ENCODE data around the gene SERPINA9.
"Not testable (repeated sequence)": the region's sequence is repeated elsewhere in the genome, so short reads cannot be mapped to it uniquely, and the experiment has no call there.

The SERPINA9 gene, protein sequence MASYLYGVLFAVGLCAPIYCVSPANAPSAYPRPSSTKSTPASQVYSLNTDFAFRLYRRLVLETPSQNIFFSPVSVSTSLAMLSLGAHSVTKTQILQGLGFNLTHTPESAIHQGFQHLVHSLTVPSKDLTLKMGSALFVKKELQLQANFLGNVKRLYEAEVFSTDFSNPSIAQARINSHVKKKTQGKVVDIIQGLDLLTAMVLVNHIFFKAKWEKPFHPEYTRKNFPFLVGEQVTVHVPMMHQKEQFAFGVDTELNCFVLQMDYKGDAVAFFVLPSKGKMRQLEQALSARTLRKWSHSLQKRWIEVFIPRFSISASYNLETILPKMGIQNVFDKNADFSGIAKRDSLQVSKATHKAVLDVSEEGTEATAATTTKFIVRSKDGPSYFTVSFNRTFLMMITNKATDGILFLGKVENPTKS

DNA sequence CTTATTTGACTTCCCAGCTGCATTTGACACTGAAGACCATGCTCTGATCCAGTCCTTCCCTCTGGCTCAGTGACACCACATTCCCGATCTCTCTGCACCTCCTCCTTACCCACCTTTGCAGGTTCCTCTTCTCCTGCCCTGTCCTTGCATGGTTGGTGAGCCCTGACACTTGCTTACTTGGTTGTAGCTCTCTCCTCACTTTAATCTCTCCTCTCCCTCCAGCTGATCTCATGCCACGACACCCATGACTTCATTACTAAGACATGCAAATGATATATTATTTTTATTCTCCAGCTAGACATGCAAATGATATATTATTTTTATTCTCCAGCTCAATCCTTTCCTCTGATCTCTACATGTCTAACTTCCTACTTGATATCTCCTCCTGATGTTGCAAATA, at the start of gene SERPINA9:
TSS of gene SERPINA9 (minus strand) at position 175 of the 400 bp plus-strand sequence. CDS start 6,357 bp downstream, outside the sequence.
- no peak for DNase-seq

DNA sequence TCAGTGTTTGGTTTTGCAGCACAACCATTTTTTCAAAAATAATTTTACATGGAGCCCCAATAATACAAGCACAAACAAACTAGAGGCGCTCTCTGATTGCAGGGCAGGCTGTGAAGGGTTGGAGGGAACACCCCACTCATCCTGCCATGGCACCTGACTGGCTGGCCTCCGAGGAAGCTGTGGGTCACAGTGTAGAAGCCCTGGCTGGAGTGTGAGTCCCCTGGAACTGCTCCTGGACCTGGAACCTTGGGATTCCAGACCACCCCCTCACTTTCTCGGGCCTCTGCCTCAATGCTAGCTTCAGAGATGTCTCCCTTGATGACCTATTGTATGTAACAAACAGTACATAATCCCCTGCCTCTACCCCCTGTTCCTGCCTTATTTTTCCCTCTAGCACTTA, 48.1 kb upstream of the SERPINA9 start:
- DNase-seq, result no peak

DNA sequence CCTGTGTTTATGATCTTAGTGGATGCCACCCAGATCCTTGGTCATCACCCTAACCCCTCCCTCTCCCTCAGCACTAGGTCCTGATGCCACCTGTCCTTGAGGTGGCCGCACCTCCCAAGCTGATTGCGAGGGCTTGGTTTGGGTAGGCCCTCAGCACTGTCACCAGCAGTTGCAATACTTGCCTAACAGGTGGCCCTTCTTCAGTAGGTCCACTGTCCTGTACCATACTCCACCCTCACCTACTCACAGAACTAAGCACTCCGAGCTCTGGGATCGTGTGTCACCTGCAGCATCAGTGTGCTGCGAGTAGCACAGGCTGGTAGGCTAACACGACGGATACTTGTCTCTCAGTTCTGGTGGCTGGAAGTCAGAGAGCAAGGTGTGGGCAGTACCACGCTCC, 47.3 kb upstream of the SERPINA9 start:
- DNase-seq, result no peak

DNA sequence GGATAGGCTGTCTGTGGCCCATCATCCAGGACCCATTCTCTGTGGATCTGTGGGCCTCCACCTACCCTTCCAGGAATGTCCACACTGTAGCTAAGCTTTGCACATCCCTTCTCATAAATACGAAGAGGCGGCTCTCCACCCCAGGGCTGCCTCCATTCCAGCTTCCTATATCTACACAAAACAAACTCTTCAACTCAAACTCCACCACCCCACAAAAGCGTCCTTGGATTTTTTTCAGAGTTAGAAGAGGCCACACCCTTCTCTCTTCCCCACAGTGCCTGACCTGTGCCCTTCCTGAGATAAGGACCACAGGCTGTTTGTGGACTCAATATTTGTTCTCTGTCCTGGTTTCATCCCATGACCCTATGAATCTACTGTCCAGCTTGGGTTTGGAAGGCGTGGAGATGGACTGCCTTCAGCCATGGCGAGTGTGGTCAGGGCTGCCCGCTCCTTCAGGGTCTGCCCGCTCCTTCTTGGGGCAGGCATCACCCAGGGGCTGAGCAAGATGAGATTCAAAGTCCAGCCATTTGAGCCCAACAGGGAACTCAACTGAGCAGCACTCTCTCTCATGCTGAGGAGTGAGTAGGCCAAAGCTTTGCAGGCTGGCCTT, 46.2 kb upstream of the SERPINA9 start:
- DNase-seq, result no peak

DNA sequence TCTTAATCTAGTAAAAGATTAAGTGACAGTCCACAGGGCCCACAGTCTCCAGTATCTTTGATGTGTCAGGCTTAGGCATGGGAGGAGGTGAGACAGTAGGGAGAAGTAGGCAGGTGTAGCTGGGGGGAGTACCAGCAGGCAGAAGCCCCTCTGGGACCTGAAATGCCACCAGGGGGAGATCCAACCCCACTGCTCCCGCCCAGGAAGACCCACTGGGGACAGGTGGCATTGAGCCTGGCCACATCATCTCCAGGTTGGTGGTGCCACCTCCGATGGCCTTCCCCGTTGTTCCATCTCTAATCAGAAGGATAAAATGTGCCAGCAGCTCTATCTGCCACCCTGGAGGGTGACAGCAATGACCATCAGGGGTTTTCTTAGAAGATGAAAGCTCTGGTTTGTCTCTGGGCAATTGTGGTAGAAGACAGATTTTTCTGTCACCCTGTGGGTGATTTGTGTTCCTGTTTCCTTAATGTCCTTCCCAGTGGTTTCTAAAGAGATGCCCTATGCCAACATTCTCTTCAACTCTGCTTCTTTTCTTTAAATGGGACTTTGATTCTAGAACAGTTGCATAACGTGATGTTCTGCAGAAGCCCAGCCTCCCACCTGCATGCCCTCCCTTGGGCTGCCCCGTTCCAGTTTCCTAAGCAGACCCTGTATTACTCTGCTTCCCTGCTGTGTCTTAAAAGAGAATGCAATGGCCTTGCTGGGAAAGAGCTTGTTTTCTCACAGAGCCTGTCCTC, 45.5 kb upstream of the SERPINA9 start:
- no peak for DNase-seq

DNA sequence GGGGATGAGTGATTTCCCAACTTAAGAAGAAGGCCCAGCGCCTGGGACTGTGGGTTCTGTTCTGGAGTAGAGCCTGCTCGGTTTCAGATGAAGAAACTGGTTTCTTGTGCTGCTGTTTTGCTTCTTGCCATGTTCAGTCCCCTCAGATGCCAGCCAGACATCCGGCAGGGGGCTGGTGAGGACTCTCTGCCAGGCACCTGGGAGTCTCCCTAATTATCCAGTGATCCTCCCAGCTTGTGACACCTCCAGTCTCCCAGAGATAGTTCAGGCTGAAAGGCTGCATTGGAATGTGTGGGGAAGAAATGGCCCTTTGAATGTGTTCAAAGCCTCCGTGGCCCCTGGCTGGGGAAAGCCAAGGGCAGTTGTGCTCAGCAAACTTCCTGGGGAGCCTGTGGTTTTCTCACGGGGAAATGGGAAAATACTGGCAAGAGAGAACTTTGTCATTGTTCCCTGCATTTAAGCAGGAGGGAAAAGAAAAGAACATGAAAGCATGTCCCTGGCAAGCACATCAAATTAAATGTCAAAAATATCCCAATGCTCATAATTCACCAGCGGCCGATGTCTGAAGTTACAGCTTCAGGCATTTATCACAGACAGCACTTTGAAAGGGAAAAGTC, 41.8 kb upstream of the SERPINA9 start:
- DNase-seq, result no peak

DNA sequence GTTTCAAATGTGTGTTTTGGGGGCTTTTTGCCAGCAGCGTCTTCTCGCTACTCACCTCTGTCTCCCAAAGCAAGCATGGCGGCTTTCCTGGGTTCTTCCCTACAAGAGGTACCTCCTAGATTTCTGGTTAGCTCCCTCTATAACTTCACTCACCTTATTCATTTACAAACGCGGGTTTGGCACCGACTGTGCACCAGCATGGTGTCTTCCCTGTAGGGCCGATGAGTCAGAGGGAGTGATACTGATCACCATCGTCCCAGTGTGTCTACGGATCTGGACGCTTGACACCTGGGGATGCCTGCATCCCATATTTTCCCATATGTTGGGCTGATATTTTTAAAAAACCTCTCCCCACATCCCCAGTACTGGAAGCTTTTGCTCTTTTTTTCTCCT, 41.2 kb upstream of the SERPINA9 start:
- DNase-seq, result no peak

DNA sequence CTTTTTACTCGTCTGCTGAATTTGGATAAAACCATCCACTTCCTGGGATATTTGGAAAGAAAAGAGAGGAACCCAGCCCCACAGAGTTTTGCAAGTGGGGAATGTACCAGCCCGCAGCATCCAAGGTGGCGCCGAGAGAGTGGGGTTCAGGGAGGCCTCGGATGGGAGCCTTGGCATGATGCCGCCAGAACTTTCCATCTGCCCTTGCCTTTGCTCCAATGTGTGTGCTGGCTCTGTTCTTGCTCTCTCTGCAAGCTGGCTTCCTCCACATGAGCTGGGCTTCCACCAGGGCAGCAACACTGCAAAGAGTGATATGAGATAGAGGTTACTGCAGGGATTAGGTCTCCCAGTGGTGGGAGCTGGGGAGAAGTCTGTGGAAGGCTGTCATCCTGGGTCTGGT, 39.9 kb upstream of the SERPINA9 start:
- no peak for DNase-seq

DNA sequence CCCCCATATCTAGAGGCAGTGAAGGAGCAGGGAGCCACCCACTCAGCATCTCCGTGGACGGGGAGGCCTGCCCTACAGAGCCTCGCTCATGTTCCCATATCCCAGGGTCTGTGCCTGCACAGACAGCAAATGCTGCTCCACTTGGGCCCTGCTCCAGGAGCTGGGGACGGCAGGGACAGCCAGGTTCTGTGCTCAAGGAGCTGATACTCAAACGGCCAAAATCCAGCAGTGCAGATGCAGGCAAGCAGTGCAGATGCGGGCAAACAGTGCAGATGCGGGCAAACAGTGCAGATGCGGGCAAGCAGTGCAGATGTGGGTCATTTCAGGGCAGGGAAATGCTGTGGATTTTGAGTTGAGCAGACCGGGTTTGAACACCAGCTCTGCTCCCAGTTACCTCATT, 39.4 kb upstream of the SERPINA9 start:
- DNase-seq, result no peak

DNA sequence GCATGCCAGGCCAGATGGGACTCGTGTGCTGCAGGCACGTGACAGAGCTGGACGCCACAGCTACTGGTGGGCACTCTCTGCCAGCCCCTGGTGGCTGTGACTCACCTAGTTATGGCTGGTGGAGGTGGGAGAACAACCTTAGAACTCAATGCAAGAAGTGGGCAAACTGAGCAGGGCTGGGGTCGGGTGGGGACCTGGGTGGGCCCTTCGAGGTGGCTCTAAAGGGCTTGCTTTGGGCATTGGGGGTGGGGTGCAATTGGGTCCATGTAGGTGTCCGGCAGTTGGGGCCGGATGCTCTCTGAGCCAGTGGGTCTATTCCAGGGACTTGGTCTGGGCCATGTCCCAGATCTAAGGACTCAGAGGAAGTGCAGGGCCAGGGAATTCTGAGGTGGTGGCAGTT, 38.4 kb upstream of the SERPINA9 start:
- DNase-seq, result no peak

DNA sequence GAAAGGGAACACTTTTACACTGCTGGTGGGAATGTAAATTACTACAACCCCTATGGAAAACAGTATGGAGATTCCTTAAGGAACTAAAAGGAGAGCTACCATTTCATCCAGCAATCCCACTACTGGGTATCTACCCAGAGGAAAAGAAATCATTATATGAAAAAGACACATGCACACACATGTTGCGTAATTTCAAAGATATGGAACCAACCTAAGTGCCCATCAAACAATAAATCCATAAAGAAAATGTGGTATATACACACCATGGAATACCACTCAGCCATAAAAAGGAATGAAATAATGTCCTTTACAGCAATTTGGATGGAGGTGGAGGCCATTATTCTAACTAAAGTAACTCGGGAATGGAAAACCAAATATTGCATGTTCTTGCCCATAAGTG, 34.5 kb upstream of the SERPINA9 start:
- not testable (repeated sequence) for DNase-seq

DNA sequence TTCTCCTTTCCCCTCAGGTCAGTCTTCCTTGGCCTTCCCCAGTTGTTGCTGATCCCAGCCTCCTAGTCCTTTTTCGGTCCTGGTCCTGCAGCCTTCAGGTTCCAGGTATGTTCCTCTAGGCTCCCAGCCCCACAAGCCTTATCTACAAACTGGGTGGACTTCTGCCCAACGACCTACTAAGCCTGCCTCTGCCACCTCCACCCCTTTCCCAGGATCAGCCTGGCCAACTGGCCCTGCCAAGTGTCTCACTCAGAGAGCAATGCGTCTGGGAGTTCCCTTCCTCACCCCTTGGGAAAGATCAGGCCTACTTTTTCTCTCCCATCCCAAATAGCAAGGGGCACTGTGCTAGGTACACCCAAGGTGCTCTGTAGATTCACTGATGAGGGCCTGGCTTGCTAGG, 33.4 kb upstream of the SERPINA9 start, which contains the start of gene SERPINA12:
TSS of gene SERPINA12 (minus strand) at position 114 of the 400 bp plus-strand sequence. CDS start 11,072 bp downstream, outside the sequence.
- no peak for DNase-seq

DNA sequence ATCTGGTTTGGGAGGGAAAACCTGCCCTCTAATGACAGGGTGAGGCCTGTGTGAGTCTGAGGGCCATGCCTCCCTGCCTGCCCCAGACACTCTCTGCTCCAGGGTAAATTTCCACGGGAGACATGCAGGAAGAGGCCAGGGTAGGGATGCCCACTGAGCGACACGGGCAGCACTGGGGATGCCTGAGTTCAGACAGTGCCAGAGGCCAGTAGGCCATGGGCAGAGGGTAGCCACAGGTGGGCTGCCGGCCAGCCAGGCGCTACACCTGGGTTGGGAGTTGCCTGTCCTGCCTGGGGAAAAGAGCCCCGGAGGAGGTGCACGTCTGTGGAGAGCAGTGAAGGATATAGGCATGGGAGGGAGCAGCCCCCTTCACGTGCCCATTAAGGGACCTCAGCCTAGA, 29.6 kb upstream of the SERPINA9 start:
- DNase-seq, result no peak

DNA sequence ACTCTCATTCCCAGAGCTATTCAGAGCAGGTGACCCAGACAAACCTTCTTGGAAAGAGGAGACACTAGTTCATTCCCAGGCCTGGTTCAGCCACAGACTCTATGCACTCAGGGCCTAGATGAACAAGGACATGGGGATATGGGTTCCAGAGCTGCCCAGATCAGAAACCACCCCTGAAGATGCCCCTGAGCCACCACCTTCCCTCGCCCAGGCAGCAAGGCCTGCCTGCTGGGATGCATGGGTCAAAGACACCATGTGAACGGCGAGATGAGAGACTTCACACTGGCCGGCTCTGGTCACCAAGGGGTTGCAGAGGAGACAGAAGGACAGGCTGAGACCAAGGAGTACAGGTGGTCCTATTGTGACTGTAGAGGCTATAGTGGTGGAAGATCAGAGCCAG, 29.2 kb upstream of the SERPINA9 start:
- DNase-seq, result no peak

DNA sequence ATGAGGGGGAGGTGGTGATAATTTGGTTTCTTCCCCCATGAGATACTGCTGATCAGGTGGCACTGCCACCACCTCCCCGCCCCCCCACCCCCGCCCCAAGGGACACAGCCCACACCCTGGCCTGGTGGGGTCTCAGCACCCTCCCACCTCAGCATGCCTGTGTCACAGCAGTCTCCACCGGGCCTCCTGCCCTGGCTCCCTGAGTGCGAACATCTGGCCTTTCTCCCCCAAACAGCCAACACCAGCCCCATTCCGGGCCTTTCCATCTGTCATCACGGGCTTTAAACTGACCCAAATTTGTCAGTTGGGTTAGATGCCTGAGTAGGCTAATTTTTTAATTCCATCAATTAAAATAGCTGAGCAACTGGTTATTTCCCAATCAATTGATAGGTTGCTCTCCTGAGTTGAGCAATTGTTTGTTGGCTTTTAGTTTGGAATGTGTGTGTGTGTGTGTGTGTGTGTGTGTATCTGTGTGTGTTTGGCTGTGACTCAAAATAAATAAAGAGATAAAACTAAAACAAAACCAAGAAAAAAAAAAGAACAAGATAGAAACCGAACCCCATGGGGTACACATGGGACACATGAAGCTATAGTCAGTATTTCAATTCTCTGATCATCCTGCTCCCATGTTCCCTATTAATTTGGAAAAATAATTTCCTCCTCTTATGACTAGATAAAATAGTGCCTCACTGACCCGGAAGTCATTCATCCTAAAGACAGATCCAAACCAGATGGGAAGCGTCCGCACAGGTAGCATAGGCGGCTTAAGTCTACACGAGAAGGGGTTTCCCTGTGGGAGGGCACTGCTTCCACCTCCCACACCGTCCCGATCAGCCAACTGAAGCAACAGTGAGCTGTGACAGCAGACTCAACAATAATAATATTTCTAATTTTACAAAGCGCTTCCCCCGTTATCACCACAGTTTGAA, 25.9 kb upstream of the SERPINA9 start:
- no peak for DNase-seq

DNA sequence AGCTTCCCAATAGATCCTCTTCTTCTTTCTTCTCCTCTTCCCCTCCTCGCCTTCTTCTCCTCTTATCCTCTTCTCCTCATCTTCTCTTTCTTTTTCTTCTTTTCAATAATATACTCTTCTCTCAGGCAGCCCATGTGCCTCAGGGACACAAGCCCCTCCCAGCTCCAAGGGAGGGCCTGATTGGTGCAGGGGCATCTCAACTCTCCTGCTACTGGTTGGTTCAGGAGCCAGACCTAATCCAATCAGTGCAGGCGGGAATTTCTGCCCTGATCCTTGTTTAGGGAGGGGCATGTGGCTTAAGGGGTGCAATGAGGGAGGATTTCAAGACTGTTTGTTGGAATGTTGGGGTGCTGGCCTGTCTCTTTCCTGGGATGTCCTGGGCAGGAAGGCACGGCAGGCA, 24.3 kb upstream of the SERPINA9 start:
- no peak for DNase-seq

DNA sequence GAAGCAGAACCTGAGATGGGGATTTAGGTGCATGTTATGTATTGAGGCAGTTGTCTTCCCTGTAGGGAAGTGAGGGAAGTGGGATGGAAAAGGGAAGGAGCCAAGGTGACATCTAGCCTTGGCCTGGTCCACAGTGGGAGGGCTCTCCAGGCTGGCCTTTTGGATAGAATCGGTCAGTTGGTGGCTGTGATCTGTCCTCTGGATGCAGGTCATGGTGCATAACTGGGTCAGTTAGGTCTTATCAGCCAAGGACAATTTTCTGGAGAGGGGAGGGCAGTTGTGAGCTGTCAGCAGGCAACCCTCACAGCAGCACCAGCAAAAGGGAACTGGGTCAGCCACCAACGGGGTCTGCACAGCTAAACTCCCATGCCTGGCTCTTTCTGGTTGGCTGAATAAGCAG, 23.7 kb upstream of the SERPINA9 start:
- DNase-seq, result no peak

DNA sequence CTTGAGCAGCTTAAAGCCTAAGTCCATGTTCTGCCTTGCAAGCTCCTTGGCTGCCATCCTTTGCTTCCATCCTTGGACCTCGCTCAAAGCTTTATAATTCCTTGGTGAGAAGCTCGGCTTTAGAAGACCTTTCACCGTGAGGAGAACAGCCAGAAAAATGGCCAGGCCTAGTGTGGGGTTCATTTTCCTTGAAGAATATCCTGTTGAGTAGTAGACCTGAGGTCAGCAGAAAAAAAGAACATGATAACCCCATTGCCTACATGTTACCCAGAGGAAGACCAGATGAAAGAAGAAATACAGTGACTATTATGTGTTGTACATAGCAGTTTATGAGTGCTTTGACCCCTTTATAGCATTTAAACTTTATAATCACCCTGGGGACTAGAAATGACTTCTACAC, 22.2 kb upstream of the SERPINA9 start:
- no peak for DNase-seq

DNA sequence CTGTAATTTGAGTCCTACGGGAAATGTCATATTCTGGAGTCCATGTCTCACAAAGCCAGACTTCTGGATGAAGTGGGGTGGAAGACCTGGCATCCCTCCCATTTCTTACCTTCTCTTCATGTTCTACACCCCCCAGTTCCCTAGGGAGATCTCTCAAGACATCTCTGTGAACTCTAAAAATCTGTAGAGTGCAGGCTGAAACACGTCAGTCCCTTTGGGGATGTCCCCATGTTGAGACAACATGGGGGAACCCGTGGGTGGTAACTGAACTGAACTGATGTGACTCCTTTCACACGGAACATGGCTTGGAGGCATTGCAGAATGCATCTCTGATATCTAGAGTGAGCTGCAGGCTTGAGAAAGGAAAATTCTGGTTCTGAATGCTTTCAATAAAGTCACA, 18.1 kb upstream of the SERPINA9 start:
- DNase-seq, result no peak

DNA sequence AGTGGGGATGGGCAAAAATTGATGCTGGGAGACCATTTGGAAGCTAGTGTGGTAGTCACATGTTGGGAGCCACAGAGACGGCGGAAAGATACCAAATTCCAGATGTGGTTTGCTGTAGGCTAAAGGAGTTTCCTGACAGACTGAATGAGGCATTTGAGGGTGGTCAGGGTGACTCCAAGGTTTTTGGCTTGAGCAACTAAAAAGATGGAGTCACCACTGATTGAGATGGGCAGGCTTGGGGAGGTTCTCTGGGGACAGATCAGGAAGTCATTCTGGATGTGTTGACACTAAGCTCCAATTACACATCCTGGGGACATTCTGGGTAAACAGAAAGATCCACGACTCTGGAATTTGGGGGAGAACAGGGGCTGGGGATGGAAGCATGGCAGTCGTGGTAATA, 15.5 kb upstream of the SERPINA9 start:
- DNase-seq, result no peak

DNA sequence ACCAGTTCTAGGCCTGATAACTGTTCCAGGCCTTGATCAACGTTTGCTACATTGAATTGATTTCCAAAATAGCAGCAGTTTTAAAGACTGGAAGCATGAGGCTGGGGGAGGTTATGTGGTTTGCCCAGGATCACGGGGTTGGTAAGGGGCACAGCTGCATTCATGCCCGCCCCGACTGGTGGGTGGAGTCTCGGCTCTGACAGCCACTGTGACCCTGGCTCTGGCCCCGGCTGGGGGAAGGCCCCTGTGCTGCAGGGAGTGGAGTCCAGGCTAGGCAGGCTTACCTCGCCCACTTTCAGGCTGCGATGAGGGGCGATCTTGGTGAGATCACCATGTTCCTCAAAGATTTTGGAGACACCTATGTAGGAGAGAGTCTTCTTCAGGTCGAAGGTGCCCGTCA, 13.3 kb upstream of the SERPINA9 start:
- DNase-seq, result no peak

DNA sequence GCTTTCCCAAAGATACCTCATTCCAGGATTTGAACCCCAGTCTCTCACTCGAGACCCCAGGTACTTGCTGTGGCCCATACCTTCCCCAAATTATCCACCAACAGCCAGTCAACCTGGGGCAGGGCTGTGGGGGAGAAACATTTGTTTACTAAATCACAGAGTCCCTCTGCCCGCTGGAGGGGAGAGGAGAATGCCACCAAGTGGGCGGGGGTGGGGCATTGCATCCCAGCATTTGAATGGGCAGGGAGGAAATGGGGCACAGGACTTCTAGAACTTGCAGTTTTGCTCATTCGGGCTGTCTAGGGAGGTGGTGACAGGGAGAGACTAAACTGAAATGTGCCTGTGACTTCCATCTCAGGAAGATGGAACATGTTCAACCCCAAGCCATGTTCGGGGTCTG, 10.9 kb upstream of the SERPINA9 start:
- DNase-seq, result no peak

All from kidney glomerular epithelial cell (primary cell).